GM12872 (cell line): ENCODE measurements around the gene ENTPD6.

ENCODE experiments used
- CTCF ChIP-seq: IDR thresholded peaks from 3 replicates; pipeline ENCODE4 v1.5.1; 2011; ENCODE audit warnings: low read depth, mild to moderate bottlenecking, low read length, moderate library complexity; ENCODE audit not compliant: insufficient read depth

Gene ENTPD6

GRCh38 chr20:25158043-25158442 lies 37.5 kb upstream of the ENTPD6 start:
- no peak for TF ChIP-seq CTCF

GRCh38 chr20:25160467-25160866 lies 35.0 kb upstream of the ENTPD6 start:
- no peak for TF ChIP-seq CTCF

GRCh38 chr20:25160897-25161296 lies 34.6 kb upstream of the ENTPD6 start:
- no peak for TF ChIP-seq CTCF

GRCh38 chr20:25165128-25165527 lies 30.4 kb upstream of the ENTPD6 start:
- no peak for TF ChIP-seq CTCF

GRCh38 chr20:25173321-25173720 lies 22.2 kb upstream of the ENTPD6 start:
- TF ChIP-seq CTCF = no peak

GRCh38 chr20:25173886-25174308 lies 21.6 kb upstream of the ENTPD6 start:
- TF ChIP-seq CTCF = no peak

- TF ChIP-seq CTCF = no peak
Measured at GRCh38 chr20:25176184-25176583, 19.3 kb upstream of the ENTPD6 start.

GRCh38 chr20:25177890-25178321 lies 17.6 kb upstream of the ENTPD6 start:
- no peak for TF ChIP-seq CTCF
